ENCODE results near the gene SMOC2.
"Not testable (repeated sequence)": the region's sequence is repeated elsewhere in the genome, so short reads cannot be mapped to it uniquely, and the experiment has no call there.

Gene SMOC2

DNA sequence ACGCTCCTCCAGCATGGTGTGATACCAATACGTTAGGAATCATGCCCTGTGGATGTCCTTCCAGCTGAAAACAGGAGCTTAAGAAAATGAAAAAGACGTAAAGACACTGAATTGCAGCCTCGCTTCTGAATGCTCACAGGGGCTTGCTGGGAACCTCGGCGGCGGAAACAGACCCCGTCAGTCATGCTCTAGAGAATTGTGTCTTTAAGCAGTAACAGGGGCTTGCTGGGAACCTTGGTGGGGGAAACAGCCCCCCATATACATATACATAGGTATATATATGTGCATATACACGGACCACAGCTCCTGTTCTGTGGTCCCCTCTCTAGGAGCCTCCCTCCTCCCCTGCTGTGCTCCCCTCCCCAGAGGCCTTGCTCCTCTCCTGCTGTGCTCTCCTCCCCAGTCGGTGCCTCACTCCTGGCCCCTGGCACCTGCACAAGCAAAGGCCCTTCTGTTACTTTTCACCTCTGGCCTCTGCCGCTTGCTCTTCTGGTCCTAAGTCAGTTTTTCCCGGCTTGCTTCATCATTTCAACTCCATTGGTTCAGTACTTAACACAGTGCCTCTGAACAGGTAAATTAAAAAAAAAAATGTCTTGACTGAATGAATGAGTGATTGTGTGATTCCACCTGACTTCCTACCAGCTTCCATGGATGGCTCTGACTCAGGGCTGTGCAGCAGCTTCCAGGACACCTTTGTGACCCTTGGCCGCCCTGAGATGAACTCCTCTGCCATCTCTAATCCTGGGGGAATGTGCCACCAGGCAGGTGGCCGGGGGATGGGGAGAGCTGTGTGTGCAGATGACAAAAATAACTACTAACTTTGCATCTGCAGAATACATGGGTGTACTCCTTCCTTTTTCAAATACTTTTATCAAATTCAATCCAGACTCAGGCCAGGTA, 246.1 kb downstream of the SMOC2 start:
- DNase-seq (ENCODE audit: low spot score), result no peak

DNA sequence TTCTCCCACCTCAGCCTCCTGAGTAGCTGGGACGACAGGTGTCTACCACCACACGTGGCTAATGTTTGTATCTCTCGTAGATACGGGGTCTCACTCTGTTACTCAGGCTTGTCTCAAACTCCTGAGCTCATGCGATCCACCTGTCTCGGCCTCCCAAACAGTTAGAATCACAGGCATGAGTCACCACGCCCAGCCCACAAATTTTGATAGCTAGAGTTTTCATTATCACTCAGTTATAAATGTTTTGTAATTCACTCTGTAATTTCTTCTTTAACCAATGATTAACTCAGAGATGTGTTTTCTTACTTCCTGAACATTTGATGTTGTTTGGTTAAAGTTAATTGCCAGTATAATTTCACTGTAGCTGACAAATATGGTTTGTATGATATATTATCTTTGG, 249.3 kb downstream of the SMOC2 start:
- no peak for DNase-seq (ENCODE audit: low spot score)

DNA sequence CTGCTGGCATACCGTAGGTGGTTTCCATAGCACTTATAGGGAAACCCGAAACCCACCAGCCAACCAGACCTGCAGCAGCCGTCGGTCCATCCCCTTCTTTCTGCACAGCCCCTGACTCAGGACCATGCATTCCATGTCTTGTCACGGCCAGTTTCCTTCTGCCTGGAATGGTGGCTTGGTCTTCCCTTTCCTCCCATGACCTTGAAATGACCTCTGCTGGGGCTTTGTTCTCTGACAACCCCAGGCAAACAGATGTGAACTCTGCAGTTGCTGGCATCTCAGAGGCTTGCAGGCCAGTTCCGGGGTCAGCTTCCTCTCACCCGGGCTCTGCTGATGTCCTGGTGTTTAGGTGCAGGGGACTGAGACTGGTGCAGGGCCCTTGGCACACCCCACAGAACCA, 250.8 kb downstream of the SMOC2 start:
- DNase-seq (ENCODE audit: low spot score), result no peak

DNA sequence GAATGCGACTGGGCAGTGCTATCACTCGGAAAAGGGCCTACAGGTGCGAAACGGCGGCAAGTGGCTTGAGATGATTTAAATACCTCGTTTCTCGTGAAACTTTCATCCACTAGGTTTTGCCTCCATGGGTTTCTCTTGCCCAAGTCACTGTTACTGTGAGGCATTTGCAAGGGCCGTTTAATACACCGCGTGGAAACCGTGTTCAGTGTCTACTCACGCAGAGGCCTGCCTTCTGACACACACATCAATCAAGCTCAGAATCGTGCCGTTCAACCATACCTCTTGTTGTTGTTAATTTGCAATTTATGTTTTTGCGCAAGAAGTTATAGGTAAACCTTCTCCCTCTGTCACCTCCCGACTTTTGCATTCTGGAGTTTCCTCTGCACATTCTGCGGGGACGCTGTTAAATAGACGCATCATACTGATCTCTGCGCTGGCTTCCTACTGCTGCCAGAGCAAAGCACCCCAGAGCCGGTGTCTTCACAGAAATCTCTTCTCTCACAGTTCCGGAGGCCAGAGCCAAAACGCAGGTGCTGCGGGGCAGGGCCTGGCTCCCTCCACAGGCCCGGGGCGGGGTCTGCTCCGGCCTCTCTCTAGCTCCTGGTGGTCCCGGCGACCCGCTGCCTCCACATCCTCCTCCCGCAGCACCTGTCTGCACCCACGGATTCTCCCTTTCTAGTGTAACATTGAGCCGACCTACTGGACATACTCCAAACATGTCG, 251.4 kb downstream of the SMOC2 start:
- DNase-seq (ENCODE audit: low spot score), result no peak

DNA sequence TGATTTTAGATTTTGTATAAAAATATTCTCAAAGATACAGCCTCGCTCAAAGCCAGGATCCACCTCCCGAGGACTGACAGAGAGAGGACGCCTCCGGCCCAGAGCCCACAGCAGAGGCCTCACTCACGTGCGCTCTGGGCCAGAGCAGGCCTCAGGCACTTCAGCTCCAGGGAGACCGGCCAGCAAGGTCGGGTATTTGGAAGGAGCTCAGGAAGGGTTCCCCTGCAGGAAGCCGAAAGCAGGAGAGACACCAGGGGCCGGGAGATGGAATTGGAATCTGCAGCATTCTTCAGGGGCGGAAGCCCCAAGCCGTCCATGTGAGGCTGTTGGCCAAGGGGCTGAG, 251.9 kb downstream of the SMOC2 start:
- DNase-seq (ENCODE audit: low spot score), result not testable (repeated sequence)

DNA sequence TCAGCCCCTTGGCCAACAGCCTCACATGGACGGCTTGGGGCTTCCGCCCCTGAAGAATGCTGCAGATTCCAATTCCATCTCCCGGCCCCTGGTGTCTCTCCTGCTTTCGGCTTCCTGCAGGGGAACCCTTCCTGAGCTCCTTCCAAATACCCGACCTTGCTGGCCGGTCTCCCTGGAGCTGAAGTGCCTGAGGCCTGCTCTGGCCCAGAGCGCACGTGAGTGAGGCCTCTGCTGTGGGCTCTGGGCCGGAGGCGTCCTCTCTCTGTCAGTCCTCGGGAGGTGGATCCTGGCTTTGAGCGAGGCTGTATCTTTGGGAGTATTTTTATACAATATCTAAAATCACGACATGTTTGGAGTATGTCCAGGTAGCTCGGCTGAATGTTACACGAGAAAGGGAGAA, 253.8 kb downstream of the SMOC2 start:
- not testable (repeated sequence) for DNase-seq (ENCODE audit: low spot score)

DNA sequence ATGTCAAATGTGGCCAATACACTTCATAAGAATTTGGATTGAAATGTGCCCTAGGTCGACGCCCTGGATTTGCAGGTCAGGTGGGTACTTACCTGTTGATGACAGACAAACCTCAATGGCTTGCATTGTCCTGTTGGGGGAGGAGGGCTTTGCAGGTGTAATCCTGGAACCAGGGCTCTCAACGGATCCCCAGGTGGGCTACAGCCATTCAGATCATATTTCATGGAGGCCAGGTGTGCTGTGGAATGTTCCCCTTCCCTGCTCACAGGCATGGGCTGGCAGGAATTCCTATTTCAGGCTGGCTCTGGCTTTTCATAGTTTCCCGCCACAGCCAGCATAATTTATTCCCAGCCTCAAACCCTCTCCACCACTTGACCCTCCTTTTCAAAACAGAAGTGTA, 254.7 kb downstream of the SMOC2 start:
- DNase-seq (ENCODE audit: low spot score), result no peak

DNA sequence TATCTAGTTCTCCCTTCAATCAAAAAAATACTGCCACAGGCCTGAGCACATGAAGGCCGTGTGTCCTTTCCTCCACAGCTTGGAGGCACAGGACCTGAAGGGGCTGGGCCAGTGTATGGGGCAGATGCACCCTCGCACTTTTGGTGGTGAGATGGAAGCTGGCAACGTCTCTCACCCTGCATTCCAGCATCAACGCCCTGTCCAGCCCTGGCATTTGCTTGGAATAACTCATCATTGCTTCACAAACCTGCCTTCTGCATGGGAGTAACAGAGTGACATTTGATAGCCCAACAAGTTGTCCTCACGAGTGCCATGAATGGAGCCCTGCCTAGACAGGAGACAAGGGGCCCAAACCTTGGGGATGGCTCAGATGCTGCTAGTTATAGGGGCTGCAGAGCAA, 257.9 kb downstream of the SMOC2 start:
- DNase-seq (ENCODE audit: low spot score), result no peak

DNA sequence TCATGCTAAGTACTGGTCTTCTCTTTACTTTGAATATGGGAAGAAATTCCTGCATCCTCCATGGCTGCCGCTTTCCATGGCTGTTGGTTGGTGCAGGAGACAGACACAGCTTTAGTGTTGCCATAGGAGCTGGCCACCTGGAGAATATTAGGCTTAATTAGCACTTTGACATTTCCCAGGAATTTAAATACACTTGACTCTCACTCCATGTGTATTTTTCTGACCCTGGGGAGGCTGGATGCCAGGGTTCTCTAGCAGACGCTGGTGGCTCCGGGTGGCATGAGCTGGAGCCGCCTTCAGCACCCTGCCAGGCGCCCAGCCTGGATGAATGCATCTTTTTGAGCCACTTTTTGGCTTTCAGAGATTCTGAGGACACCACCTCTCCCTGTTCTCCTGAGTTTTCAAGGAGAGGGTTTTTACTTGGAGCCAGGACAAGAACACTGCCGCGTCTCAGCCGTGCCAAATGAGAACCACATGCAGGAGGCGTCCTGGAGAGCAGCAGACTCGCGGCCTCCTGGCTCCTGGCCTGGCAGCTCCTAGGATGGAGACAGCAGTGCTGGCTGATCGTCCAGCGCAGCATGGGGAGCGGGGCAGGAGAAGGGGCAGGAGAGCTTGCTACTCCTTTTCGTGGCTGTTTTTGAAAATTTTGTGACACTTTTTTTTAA, 258.8 kb downstream of the SMOC2 start:
- DNase-seq (ENCODE audit: low spot score), result no peak

DNA sequence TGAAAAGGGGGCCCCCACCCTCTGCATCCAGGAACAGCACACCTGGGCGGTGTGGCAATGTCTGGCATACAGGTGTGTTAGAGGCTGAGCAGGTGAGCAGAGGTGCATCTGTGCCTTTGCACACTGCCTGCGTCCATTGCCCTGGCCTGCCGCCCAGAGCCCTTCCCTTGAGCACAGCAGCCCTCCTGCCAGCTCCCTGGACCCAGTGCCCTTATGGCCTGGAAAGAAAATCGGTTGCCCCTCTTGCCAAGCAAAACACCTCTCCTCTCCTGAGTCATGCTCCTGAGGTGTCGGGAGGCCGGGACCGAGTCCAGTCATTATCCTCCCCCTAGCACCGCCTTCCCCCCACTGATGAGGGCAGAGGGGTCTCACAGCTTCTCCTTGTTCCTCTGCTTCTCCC, 259.9 kb downstream of the SMOC2 start:
- DNase-seq (ENCODE audit: low spot score), result no peak

DNA sequence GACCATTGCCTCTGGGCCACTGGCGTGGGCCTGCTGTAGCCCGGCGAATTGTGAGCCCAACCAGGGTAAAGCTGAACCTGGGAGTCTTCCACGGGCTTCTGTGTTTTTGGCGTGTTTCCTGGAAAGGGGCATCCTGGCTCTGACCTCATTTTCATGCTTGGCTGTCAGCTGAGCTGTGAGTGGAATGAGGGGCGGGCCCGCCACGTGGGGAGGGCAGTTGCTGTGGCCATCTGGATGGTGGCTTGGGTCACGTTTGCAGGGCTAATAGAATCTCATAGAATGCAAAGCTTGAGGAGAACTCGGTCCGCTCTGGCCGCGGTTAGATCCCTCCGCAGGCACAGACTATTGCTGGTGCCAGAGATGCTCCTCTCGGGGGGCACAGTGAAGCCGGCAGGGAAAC, 263.0 kb downstream of the SMOC2 start:
- DNase-seq (ENCODE audit: low spot score), result no peak

DNA sequence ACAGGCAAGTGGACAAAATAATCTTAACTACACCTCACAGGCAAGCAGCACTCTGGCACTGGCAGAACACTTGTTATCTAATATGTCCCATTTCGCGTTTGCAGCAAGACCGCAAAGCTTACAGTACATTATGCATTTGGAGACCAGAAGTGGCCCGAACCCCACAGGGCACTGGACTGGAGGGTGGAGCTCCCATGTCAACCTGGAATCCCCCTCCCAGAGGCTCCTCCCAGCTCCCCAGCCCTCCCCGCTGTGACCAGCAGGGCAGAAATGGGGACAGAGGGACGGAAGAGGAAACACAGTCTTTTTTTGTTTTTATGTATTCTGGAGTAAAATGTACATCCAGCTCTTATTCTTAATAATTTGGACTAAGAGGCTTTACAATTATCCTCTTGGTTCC, 263.7 kb downstream of the SMOC2 start:
- no peak for DNase-seq (ENCODE audit: low spot score)

DNA sequence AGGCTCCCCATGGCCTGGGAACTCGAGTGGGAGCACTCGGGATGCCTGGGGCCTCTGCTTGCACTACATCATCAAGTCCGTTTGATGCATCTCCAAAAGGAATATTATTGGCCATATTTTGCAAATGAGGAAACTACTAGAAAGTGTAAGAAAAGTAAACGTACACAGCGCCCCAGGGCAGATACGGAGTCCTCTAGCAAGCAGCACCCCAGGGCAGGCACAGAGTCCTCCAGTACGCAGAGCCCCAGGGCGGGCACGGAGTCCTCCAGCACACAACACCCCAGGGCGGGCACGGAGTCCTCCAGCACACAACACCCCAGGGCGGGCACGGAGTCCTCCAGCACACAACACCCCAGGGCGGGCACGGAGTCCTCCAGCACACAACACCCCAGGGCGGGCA, 264.3 kb downstream of the SMOC2 start:
- not testable (repeated sequence) for DNase-seq (ENCODE audit: low spot score)

DNA sequence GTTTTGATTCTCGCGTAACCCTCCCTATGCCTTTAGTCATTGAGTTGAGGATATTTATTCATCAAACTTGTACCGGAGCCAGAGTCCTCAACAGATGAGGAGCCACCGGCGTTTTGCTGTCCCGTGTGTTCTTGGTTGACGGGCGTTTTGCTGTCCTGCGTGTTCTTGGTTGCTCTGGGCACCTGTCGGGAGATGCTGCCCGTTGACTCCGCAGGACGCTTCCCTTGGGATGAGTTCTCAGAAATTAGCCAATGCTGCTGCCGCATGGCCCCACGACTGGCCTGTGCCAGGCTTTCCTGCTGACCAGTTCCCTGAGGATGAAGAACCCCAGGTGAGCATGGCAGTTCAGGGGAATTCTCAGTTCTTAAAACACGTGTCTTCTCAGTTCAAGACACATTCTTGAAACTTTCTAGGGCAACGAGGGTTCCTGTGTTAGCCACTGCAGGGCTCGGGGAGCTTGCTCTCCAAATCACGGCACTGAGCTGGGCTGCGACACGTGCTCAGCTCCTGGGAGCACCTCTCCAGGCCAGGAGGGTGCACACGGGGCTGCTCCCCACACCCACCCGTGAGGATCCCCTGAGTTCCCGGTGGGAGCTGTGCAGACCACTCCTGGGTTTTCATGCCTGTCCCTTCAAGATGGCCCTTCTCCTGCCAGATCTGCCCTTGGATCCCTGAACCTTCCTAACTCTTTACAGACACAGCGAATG, 265.6 kb downstream of the SMOC2 start:
- DNase-seq (ENCODE audit: low spot score), result no peak

DNA sequence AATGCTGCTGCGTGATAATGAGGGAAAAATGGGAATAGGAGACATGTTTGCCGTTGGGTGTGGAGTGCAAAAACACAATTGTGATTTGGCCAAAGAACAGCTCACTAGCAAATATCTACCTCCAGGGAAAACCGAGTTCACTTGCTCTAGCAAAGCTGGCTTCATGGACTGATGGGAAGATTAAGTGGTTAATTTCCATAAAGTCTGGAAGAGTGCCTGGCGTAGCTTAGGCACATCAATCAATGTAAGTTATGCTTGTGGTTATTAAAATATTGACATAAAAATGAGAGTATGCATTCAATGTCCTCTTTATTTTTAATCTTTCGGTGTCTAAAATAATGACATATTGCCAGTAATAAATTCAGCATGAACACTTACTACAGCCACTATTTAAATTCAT, 267.5 kb downstream of the SMOC2 start:
- no peak for DNase-seq (ENCODE audit: low spot score)

DNA sequence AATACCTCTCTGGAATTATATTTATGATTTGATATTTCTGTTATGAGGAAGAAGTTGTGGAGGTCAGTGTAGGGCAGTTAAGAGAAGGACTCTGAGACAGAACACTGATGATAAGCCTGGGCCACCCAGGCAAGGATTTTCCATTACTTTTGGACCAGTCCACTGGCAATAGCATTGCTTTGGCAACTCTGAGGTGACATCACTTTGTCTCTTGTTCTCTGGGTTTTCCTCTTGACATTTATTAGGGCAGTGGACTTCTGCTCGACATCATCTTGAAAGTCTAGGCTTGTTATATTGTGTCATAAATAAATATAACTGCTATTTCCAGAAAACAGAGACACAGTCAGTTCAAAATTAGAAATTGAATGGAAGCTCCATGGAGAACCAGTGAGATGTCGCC, 268.0 kb downstream of the SMOC2 start:
- DNase-seq (ENCODE audit: low spot score), result no peak

DNA sequence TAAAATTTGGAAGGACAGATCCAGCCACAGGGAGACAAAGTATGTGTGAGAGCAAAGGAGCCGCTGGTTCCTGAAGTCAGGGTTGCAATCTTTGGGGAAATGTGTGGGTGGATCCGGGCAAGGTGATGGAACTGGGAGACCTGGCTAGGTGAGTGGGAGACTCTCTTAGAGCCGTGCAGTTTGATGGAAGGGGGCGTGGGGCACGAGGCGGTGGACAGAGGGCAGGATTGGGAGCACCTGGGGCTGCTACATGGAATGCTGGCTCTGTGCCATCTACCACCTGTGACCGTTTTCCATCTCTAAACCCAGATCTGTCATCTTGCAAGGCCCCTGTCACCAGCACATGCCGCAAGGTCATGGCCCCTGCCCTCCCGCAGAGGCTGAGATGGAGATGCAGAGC, 268.4 kb downstream of the SMOC2 start:
- DNase-seq (ENCODE audit: low spot score), result no peak

DNA sequence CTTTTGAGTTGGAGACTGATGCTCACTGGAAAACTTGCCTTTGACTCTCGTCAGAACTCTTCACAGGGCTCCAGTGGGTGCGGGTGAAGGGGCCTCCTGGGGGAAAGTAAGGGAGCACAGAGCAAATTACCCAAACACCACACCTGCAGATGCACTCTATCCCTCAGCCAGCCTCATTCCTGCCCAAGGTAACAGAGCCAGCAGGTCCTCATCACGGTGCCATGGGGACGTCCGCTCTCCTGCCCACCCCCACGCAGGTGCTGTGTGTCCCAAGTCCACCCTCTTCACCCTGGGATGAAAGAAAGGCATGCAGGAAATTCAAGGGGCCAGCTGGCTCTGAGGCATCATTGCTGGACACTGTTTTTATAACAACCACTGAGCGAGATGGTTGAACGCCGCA, 269.0 kb downstream of the SMOC2 start:
- DNase-seq (ENCODE audit: low spot score), result no peak

DNA sequence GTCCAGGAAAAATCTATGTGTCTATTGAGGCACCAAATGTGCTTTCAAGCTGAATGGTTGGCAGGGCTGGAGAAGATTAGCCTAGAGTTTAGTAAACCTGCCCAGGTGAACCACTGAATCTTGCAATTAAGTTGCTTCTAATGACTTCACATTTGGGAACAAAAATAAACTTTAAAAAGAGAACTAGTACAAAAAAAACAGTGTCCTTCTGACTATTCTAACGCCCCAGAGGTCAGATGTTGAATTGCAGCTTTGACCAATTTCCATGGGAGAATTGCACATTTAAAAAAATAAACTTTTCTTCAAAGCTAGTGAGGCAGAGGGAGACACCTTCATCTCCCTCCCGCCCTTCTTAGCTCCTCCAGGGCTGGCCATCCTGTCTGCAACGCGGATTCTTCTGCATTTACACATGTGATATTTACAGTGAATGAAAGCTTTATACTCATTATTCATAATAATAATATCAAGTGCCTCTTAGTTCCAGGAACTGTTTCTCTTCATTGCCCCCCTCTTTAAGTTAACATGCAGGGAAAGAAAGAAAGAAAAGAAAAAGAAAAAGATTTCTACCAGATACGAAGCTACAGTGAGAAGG, 270.2 kb downstream of the SMOC2 start:
- DNase-seq (ENCODE audit: low spot score), result no peak

DNA sequence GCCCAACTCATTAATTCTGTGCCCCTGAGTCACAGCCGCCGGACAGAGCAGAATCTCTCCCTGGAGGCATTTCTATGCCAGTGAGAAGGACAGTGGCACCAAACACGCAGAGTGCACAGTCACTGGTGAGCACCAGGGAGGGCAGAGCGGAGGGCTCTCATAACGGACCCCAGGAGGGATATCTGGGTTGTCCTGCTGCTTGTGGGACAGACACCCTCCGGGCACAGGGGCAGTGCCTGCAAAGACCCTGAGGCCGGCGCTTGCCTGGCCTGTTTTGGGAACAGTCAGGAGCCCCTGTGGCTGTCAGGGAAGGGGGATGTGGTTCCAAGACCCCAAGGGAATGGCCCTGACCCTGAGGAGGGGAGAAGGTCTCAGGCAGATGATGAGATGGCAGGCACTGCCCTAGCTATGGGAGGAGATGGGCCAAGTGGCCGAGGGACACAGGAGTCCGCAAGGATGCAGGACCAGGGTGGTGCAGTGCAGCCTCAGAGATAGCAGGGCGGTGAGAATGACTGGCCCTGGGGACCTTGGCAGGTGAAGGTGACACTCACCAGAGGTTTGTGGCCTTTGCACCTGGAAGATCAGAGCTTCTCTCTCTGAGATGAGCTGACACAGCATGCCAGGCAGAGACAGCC, 270.8 kb downstream of the SMOC2 start:
- no peak for DNase-seq (ENCODE audit: low spot score)

DNA sequence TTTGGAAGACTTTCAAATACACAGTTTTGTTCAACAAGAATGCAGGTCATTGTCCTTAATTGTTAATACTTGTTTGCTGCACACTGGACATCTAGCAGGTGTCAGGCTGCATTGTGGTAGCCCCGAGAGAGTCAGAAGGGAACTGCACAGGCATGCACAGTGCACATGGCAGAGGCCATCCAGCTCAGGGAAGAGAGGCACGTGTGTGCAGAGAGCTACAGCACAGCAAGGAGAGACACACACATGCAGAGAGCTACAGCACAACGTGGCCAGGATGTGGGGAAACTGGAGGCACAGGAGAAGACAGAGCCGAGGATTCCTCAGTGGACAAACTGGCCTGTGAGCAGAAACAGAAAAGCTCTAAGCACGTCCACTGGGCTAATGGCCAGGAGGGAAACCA, 272.0 kb downstream of the SMOC2 start:
- no peak for DNase-seq (ENCODE audit: low spot score)

DNA sequence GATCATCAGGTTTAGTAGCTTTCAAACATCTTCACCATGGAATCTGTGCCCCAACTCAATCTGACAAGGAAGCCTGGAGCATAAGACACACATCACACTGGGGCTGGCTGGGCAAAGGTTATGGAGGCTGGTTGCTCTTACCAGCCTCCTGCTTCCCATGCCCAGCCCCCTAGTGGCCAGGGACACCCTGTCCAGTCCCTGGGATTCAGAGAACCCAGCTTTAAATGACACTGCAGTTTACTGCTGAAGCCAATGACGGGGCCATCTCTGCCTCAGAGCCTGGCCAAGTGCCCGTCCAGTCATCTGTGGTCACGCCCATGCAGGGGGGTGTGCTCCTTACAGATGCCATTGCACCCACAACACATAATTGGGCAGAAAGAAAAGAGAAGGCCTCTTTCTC, 272.9 kb downstream of the SMOC2 start:
- no peak for DNase-seq (ENCODE audit: low spot score)
